Subcutaneous abdominal adipose tissue (tissue), 5 donors: ENCODE data around the gene SMAD5.
A peak's percentile ranks its signal among the peaks of the same experiment; 100 is the strongest.

ENCODE experiments used
- H3K27ac ChIP-seq: one replicate; pipeline ENCODE4 v1.7.0; 2013; ENCODE audit warnings: low read depth, mild to moderate bottlenecking, inconsistent platforms, low read length, moderate library complexity
- H3K27me3 ChIP-seq, 5 donors: one replicate each; pipeline ENCODE4 v1.7.0; 2013; ENCODE audit warnings: low read length in 5 of 5, inconsistent platforms in 1 of 5; ENCODE audit not compliant: control insufficient read depth in 5 of 5, insufficient read depth in 4 of 5
- H3K36me3 ChIP-seq, 5 donors: one replicate each; pipeline ENCODE4 v1.7.0; 2013; ENCODE audit warnings: low read length in 5 of 5; ENCODE audit not compliant: control insufficient read depth in 5 of 5, insufficient read depth in 5 of 5
- H3K4me1 ChIP-seq, 5 donors: one replicate each; pipeline ENCODE4 v1.7.0; 2013; ENCODE audit warnings: low read length in 5 of 5, mild to moderate bottlenecking in 3 of 5, moderate library complexity in 1 of 5; ENCODE audit not compliant: control insufficient read depth in 5 of 5, insufficient read depth in 5 of 5
- H3K4me3 ChIP-seq, 5 donors: one replicate each; pipeline ENCODE4 v1.7.0; 2013; ENCODE audit warnings: low read length in 5 of 5, low read depth in 1 of 5
- H3K9ac ChIP-seq, 5 donors: one replicate each; pipeline ENCODE4 v1.7.0; 2013; ENCODE audit warnings: low read length in 5 of 5, mild to moderate bottlenecking in 4 of 5, moderate library complexity in 3 of 5
- H3K9me3 ChIP-seq, 5 donors: one replicate each; pipeline ENCODE4 v1.7.0; 2013; ENCODE audit warnings: low read length in 5 of 5; ENCODE audit not compliant: control insufficient read depth in 5 of 5
- donor health status: healthy.
- donor health status: healthy.
- donor health status: healthy.
- donor health status: healthy.
- donor health status: healthy.

The SMAD5 gene

DNA sequence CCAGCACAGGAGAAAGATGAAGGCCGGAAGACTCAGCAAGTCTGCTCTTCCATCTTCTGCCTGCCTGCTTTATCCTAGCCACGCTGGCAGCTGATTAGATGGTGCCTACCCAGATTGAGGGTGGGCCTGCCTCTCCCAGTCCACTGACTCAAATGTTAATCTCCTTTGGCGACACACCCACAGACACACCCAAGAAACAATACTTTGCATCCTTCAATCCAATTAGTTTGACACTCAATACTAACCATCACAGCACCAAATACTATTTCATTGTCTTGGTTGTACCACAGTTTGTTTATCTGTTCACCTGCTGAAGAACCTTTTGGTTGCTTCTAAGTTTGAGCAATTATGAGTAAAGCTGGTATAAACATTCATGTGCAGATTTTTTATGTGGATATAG, 36.6 kb downstream of the SMAD5 start:
- Histone ChIP-seq H3K4me3 (no peak overlapping the region), H3K27ac (no peak overlapping the region), H3K9me3 (no peaks in the 10 kb centered on the region), H3K36me3 (peaks cover 17 to 41% (median 32%) of the 10 kb centered on the region in 5 donors), H3K9ac (no peak overlapping the region), H3K4me1 (no peaks in the 10 kb centered on the region), H3K27me3 (no peaks in the 10 kb centered on the region)

GRCh38 chr5:136174021-136174659, 41.5 kb downstream of the SMAD5 start:
- Histone ChIP-seq H3K9me3 (no peaks in the 10 kb centered on the region), H3K4me1 (no peaks in the 10 kb centered on the region), H3K27ac (no peak overlapping the region), H3K4me3 (no peak overlapping the region), H3K9ac (no peak overlapping the region), H3K27me3 (no peaks in the 10 kb centered on the region), H3K36me3 (peaks cover 36 to 56% (median 49%) of the 10 kb centered on the region in 5 donors)

GRCh38 chr5:136182618-136183017, 50.0 kb downstream of the SMAD5 start:
- no peaks in the 10 kb centered on the region for H3K9me3 ChIP-seq
- H3K9ac ChIP-seq = no peak overlapping the region

DNA sequence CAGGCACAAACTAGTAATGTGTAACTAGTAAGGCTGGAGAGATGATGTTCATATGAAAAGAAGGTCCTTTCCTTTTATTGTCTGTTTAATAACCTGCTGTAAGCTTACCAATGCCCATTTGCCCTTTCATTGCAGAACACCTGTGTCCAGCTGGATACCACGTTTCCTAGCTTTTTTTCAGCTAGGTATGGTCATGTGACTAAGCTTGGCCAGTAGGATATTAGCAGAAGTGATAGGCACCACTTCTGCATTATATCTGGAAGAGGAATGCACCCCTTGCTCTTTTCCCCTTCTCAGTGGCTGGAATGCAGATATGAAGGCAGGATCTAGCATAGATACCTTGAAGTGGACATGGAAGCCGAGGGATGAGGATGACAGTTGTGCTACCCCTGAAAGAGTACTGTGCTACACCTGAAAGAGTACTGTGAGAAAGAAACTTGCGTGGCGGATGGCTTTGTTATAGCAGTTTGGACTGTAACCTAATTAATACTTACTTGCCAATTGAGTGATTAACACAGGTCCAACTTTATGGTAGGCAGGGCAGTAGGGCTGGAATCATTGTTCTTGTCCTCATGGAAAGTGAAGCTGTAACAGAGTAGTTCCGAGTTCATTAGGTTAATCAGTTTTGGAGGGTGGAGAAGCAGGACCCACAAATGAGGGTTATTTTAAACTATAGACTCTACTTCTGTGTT, 53.5 kb downstream of the SMAD5 start:
- Histone ChIP-seq H3K4me1 (peaks cover 0 to 4% (median 0%) of the 10 kb centered on the region in 5 donors), H3K9me3 (peaks cover 0 to 5% (median 0%) of the 10 kb centered on the region in 5 donors), H3K4me3 (no peak overlapping the region), H3K27ac (no peak overlapping the region), H3K27me3 (peaks cover 0 to 8% (median 3%) of the 10 kb centered on the region in 5 donors), H3K36me3 (peaks cover 7 to 27% (median 24%) of the 10 kb centered on the region in 5 donors), H3K9ac (no peak overlapping the region)

More at GRCh38 chr5:136182618-136183017, 50.0 kb downstream of the SMAD5 start:
- Histone ChIP-seq H3K27ac (no peak overlapping the region), H3K36me3 (peaks cover 10 to 32% (median 26%) of the 10 kb centered on the region in 5 donors), H3K4me3 (no peak overlapping the region), H3K27me3 (no peaks in the 10 kb centered on the region), H3K4me1 (peaks cover 0 to 3% (median 0%) of the 10 kb centered on the region in 5 donors)

DNA sequence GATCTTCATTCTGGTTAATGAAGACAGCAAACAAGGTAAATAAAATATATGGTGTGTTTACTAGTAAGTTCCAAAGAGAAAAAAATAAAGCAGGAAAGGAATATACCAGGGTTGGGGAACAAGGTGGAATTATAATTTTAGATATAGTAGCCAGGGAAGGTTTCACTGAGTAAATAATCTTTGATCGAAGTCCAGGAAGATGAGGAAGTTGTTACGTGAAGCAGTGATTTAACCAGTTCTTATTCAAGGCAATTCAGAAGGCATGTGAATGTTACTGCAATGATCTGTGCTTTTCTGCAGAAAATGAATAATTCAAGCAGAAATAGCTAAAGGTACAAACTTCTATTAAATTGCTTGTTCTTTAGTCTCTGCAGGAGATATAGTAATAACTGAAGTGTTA, 54.2 kb downstream of the SMAD5 start:
- H3K9me3 ChIP-seq = peaks cover 0 to 5% (median 0%) of the 10 kb centered on the region in 5 donors
- H3K4me1 ChIP-seq = peaks cover 0 to 11% (median 6%) of the 10 kb centered on the region in 5 donors
- H3K27ac ChIP-seq = no peak overlapping the region
- H3K27me3 ChIP-seq = peaks cover 0 to 15% (median 10%) of the 10 kb centered on the region in 5 donors
- H3K36me3 ChIP-seq = peaks cover 7 to 27% (median 19%) of the 10 kb centered on the region in 5 donors
- H3K9ac ChIP-seq = no peak overlapping the region
- no peak overlapping the region for H3K4me3 ChIP-seq

GRCh38 chr5:136188859-136189258, 56.2 kb downstream of the SMAD5 start:
- Histone ChIP-seq H3K27me3 (peaks cover 12 to 36% (median 28%) of the 10 kb centered on the region in 5 donors), H3K36me3 (peaks cover 7 to 27% (median 18%) of the 10 kb centered on the region in 5 donors), H3K4me1 (peaks cover 0 to 28% (median 22%) of the 10 kb centered on the region in 5 donors), H3K9me3 (peaks cover 0 to 5% (median 0%) of the 10 kb centered on the region in 5 donors), H3K27ac (no peak overlapping the region), H3K9ac (no peak overlapping the region), H3K4me3 (no peak overlapping the region)

DNA sequence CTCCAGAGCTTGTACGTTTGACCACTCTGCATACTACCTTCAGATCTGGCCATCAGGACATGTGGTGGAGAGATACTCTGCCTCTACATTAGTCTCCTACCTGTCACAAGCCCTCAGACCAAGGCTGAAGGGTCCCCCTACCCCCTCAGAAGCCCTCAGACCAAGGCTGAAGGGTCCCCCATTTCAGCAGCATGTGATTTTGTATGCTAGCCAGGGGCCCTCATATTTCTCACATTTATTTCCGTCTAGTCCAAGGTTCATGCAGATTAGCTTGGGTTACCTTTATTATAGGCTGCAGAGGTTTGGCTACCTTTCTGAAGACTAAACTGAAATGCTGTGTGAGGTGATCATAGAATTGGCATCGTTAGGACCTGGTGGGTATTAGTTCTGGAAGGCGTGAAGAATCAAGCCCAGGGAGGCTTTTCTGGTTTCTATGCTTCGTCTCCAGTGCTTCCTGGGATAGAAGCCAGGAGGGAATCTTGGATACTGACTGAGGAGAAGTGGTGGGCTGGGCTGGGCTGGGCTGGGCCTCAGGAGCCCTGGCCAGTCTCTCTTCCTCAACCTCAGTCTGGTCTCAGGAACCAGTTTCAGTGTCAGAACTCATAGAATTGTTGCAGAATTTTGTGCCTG, 57.6 kb downstream of the SMAD5 start:
- Histone ChIP-seq H3K36me3 (peaks cover 7 to 27% (median 18%) of the 10 kb centered on the region in 5 donors), H3K27me3 (peaks cover 14 to 49% (median 40%) of the 10 kb centered on the region in 5 donors), H3K4me3 (no peak overlapping the region), H3K4me1 (peaks cover 0 to 28% (median 22%) of the 10 kb centered on the region in 5 donors), H3K27ac (no peak overlapping the region), H3K9ac (no peak overlapping the region), H3K9me3 (peaks cover 0 to 5% (median 0%) of the 10 kb centered on the region in 5 donors)

DNA sequence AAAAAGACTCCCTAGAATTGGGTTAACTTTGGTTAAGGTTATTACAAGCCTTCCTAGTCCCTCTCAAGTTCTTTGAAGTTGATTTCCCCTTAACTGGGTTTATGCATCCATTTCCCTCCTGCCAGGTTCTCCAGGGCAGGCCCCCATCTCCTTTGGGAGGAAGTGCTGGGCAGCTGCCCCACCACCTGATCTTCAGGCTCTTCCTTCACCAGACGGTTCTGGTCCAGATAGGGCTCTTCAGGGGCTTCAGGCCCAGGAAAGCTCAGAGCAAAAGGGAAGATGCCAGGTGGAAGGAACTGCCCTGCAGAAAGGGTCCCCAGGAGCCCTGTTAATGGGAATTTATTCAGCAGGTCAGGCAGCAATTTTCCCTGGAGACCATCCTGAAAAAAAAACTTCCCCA, 58.3 kb downstream of the SMAD5 start:
- Histone ChIP-seq H3K9ac (no peak overlapping the region), H3K27me3 (peaks cover 14 to 49% (median 40%) of the 10 kb centered on the region in 5 donors), H3K9me3 (peaks cover 0 to 5% (median 0%) of the 10 kb centered on the region in 5 donors)

GRCh38 chr5:136191304-136192014, 58.8 kb downstream of the SMAD5 start:
- no peak overlapping the region for H3K9ac ChIP-seq
- H3K9me3 ChIP-seq = peaks cover 0 to 5% (median 0%) of the 10 kb centered on the region in 5 donors
- H3K36me3 ChIP-seq = peaks cover 7 to 23% (median 15%) of the 10 kb centered on the region in 5 donors
- peaks cover 14 to 49% (median 40%) of the 10 kb centered on the region in 5 donors for H3K27me3 ChIP-seq
- no peak overlapping the region for H3K27ac ChIP-seq
- peak overlapping the region; percentile 16 to 64 (median 53) for H3K4me3 ChIP-seq
- H3K4me1 ChIP-seq = peaks cover 0 to 28% (median 22%) of the 10 kb centered on the region in 5 donors

More for the DNA sequence above, 58.3 kb downstream of the SMAD5 start:
- Histone ChIP-seq H3K4me1 (peaks cover 0 to 28% (median 22%) of the 10 kb centered on the region in 5 donors), H3K36me3 (peaks cover 7 to 27% (median 18%) of the 10 kb centered on the region in 5 donors), H3K27ac (no peak overlapping the region), H3K4me3 (no peak overlapping the region)
